ENCODE measurements around the gene MIPOL1. TPM values are rescaled to one million over a fixed set of nuclear protein-coding genes. Genes with fewer than 3 reads are reported as not detected.
A peak's percentile ranks its signal among the peaks of the same experiment; 100 is the strongest.

The MIPOL1 gene
- total RNA-seq, 1 donor from 2014 or later, result 18.4 TPM

GRCh38 chr14:37597914-37598746 lies 400.4 kb downstream of the MIPOL1 start:
- H3K9ac ChIP-seq, result no peak overlapping the region
- H2AFZ ChIP-seq (replicated peaks), result peak overlapping the region; percentile 27
- no peaks in the 10 kb centered on the region for H3K9me3 ChIP-seq (ENCODE audit: low read depth)
- TF ChIP-seq EZH2phosphoT487 (IDR thresholded peaks at IDR 0.05) (peak; percentile 12), EZH2 (IDR thresholded peaks at IDR 0.05) (peak; percentile 84), CTCF (IDR thresholded peaks at IDR 0.05) (no peak)
- Mint-ChIP-seq H3K27me3 (ENCODE audit: insufficient read depth, low read depth) (peaks cover 86% of the 10 kb centered on the region), H3K36me3 (no peaks in the 10 kb centered on the region), H3K4me3 (peak overlapping the region; percentile 74), H3K27ac (no peak overlapping the region), H3K4me1 (peaks cover 36% of the 10 kb centered on the region), H3K9me3 (peaks cover 2% of the 10 kb centered on the region)
- no peak overlapping the region for H3K27ac ChIP-seq
- DNase-seq (ENCODE audit: low spot score), result peak; percentile 47
- no peaks in the 10 kb centered on the region for H3K36me3 ChIP-seq
- H3F3A ChIP-seq (ENCODE audit: low read depth), result peaks cover 56% of the 10 kb centered on the region
- H4K20me1 ChIP-seq (ENCODE audit: low read depth), result peaks cover 52% of the 10 kb centered on the region
- peak overlapping the region; percentile 79 for H3K4me2 ChIP-seq
- H3K27me3 ChIP-seq, result peaks cover 100% of the 10 kb centered on the region
- H3K4me3 ChIP-seq, result peak overlapping the region; percentile 45
- no peaks in the 10 kb centered on the region for H3K79me2 ChIP-seq (ENCODE audit: low read depth)
- peaks cover 24% of the 10 kb centered on the region for H3K4me1 ChIP-seq

GRCh38 chr14:37598747-37599506 lies 401.2 kb downstream of the MIPOL1 start:
- Histone ChIP-seq H4K20me1 (ENCODE audit: low read depth) (peaks cover 44% of the 10 kb centered on the region), H3K79me2 (ENCODE audit: low read depth) (no peaks in the 10 kb centered on the region), H2AFZ (replicated peaks) (peak overlapping the region; percentile 48), H3K36me3 (no peaks in the 10 kb centered on the region), H3K4me3 (peak overlapping the region; percentile 45), H3K4me1 (peaks cover 24% of the 10 kb centered on the region), H3F3A (ENCODE audit: low read depth) (peaks cover 56% of the 10 kb centered on the region), H3K4me2 (peak overlapping the region; percentile 79), H3K27ac (no peak overlapping the region), H3K9me3 (ENCODE audit: low read depth) (no peaks in the 10 kb centered on the region), H3K9ac (no peak overlapping the region), H3K27me3 (peaks cover 100% of the 10 kb centered on the region)
- Mint-ChIP-seq H3K4me3 (peak overlapping the region; percentile 83), H3K27me3 (ENCODE audit: insufficient read depth, low read depth) (peaks cover 81% of the 10 kb centered on the region), H3K9me3 (peaks cover 2% of the 10 kb centered on the region), H3K27ac (no peak overlapping the region), H3K4me1 (peaks cover 36% of the 10 kb centered on the region), H3K36me3 (no peaks in the 10 kb centered on the region)
- peak; percentile 42 for DNase-seq (ENCODE audit: low spot score)
- TF ChIP-seq EZH2 (IDR thresholded peaks at IDR 0.05), result peak; percentile 77
- TF ChIP-seq CTCF (IDR thresholded peaks at IDR 0.05), result no peak
- peak; percentile 64 for TF ChIP-seq EZH2phosphoT487 (IDR thresholded peaks at IDR 0.05)

- Mint-ChIP-seq H3K9me3 (peaks cover 2% of the 10 kb centered on the region), H3K27me3 (ENCODE audit: insufficient read depth, low read depth) (peaks cover 77% of the 10 kb centered on the region), H3K27ac (no peak overlapping the region), H3K4me1 (peaks cover 32% of the 10 kb centered on the region), H3K4me3 (peak overlapping the region; percentile 83), H3K36me3 (no peaks in the 10 kb centered on the region)
- Histone ChIP-seq H2AFZ (replicated peaks) (peak overlapping the region; percentile 48), H3F3A (ENCODE audit: low read depth) (peaks cover 50% of the 10 kb centered on the region), H3K27me3 (peaks cover 100% of the 10 kb centered on the region), H3K36me3 (no peaks in the 10 kb centered on the region), H3K9ac (no peak overlapping the region), H3K4me2 (peak overlapping the region; percentile 79), H3K4me1 (peaks cover 24% of the 10 kb centered on the region), H3K4me3 (peak overlapping the region; percentile 45), H3K79me2 (ENCODE audit: low read depth) (no peaks in the 10 kb centered on the region), H4K20me1 (ENCODE audit: low read depth) (peaks cover 43% of the 10 kb centered on the region), H3K27ac (no peak overlapping the region), H3K9me3 (ENCODE audit: low read depth) (no peaks in the 10 kb centered on the region)
- peak; percentile 74 for DNase-seq (ENCODE audit: low spot score)
- TF ChIP-seq EZH2phosphoT487 (IDR thresholded peaks at IDR 0.05), result peak; percentile 32
- peak; percentile 11 for TF ChIP-seq CTCF (IDR thresholded peaks at IDR 0.05)
- peak; percentile 39 for TF ChIP-seq EZH2 (IDR thresholded peaks at IDR 0.05)
Observed at GRCh38 chr14:37599507-37600368, 402.0 kb downstream of the MIPOL1 start.
